MM.1S (cell line): ENCODE data around the gene TMEM82.

Experiments used
- DNase-seq: peaks from one replicate; pipeline ENCODE4 v3.0.0-alpha.2; 2015
- H2AFZ ChIP-seq: fragments of 300-600 bp; sonication (generic); 2 replicates; pipeline ENCODE4 v1.6.0; 2016; ENCODE audit warnings: antibody characterized with exemption, low read length
- H3F3A ChIP-seq: fragments of 300-600 bp; sonication (generic); 2 replicates; pipeline ENCODE4 v1.6.1; 2016; ENCODE audit warnings: mild to moderate bottlenecking, antibody characterized with exemption, low read length, moderate library complexity, mixed read lengths; ENCODE audit not compliant: insufficient read depth
- H3K27ac ChIP-seq: fragments of 300-600 bp; sonication (generic); 2 replicates; pipeline ENCODE4 v1.5.1; 2016; ENCODE audit warnings: mild to moderate bottlenecking, low read length
- H3K27me3 ChIP-seq: fragments of 300-600 bp; sonication (generic); replicated peaks from 2 replicates; pipeline ENCODE4 v1.6.0; 2016; ENCODE audit warnings: low read length; ENCODE audit not compliant: insufficient read depth
- H3K36me3 ChIP-seq: fragments of 300-600 bp; sonication (generic); replicated peaks from 2 replicates; pipeline ENCODE4 v1.6.1; 2016; ENCODE audit warnings: mild to moderate bottlenecking, low read length, mixed read lengths; ENCODE audit not compliant: insufficient read depth
- H3K4me1 ChIP-seq: fragments of 300-600 bp; sonication (generic); 2 replicates; pipeline ENCODE4 v1.6.1; 2016; ENCODE audit warnings: low read length, mixed read lengths
- H3K4me2 ChIP-seq: fragments of 300-600 bp; sonication (generic); 2 replicates; pipeline ENCODE4 v1.6.0; 2016; ENCODE audit warnings: low read depth, low read length
- H3K4me3 ChIP-seq: fragments of 300-600 bp; sonication (generic); 2 replicates; pipeline ENCODE4 v1.5.1; 2016; ENCODE audit warnings: low read length, mixed read lengths
- H3K79me2 ChIP-seq: fragments of 300-600 bp; sonication (generic); 2 replicates; pipeline ENCODE4 v1.6.1; 2016; ENCODE audit warnings: mixed run types, low read length, mixed read lengths
- H3K9ac ChIP-seq: fragments of 300-600 bp; sonication (generic); 2 replicates; pipeline ENCODE4 v1.6.1; 2016; ENCODE audit warnings: low read length, mixed read lengths
- H3K9me2 ChIP-seq: fragments of 300-600 bp; sonication (generic); replicated peaks from 2 replicates; pipeline ENCODE4 v1.6.1; 2016; ENCODE audit warnings: mild to moderate bottlenecking, low read length, mixed read lengths; ENCODE audit not compliant: insufficient read depth
- H3K9me3 ChIP-seq: fragments of 300-600 bp; sonication (generic); replicated peaks from 2 replicates; pipeline ENCODE4 v1.6.1; 2016; ENCODE audit warnings: mild to moderate bottlenecking, low read length, mixed read lengths; ENCODE audit not compliant: insufficient read depth
- H4K20me1 ChIP-seq: fragments of 300-600 bp; sonication (generic); 2 replicates; pipeline ENCODE4 v1.6.1; 2016; ENCODE audit warnings: mild to moderate bottlenecking, low read length, moderate library complexity, mixed read lengths; ENCODE audit not compliant: insufficient read depth
- CTCF ChIP-seq: fragments of 300-600 bp; sonication (generic); IDR thresholded peaks from 2 replicates; pipeline ENCODE4 v1.5.1; 2016; ENCODE audit warnings: antibody characterized with exemption, low read length, mixed read lengths
- EZH2 ChIP-seq: fragments of 300-600 bp; sonication (generic); optimal IDR thresholded peaks from 2 replicates; pipeline ENCODE3; 2017; ENCODE audit warnings: low read depth, mild to moderate bottlenecking, antibody characterized with exemption, low read length, mixed read lengths
- EZH2phosphoT487 ChIP-seq: fragments of 300-600 bp; sonication (generic); IDR thresholded peaks from 2 replicates; pipeline ENCODE4 v1.6.1; 2018; ENCODE audit warnings: antibody characterized with exemption, low read length

The TMEM82 gene

GRCh38 chr1:15730423-15730822 is 11.9 kb upstream of the TMEM82 start:
- H3K79me2 ChIP-seq: no peaks in the 10 kb centered on the region
- H3K9me3 ChIP-seq: no peaks in the 10 kb centered on the region
- no peaks in the 10 kb centered on the region for H3K9me2 ChIP-seq
- H3K4me2 ChIP-seq: no peak overlapping the region
- H3K36me3 ChIP-seq: no peaks in the 10 kb centered on the region; the same call in 1 of the 2 replicates
- no peak overlapping the region for H3K9ac ChIP-seq
- TF ChIP-seq EZH2: no peak
- TF ChIP-seq EZH2phosphoT487: no peak
- TF ChIP-seq CTCF: no peak
- no peaks in the 10 kb centered on the region for H3K4me1 ChIP-seq
- no peak overlapping the region for H2AFZ ChIP-seq
- no peak overlapping the region for H3K4me3 ChIP-seq
- H3F3A ChIP-seq: no peaks in the 10 kb centered on the region
- H4K20me1 ChIP-seq: no peaks in the 10 kb centered on the region
- H3K27ac ChIP-seq: no peak overlapping the region
- DNase-seq: no peak
- no peaks in the 10 kb centered on the region for H3K27me3 ChIP-seq

GRCh38 chr1:15730936-15731335 is 11.4 kb upstream of the TMEM82 start:
- Histone ChIP-seq H3K9ac (no peak overlapping the region), H2AFZ (no peak overlapping the region), H3K9me3 (no peaks in the 10 kb centered on the region), H4K20me1 (no peaks in the 10 kb centered on the region), H3K9me2 (no peaks in the 10 kb centered on the region), H3K4me3 (no peak overlapping the region), H3K36me3 (no peaks in the 10 kb centered on the region; the same call in 1 of the 2 replicates), H3K79me2 (no peaks in the 10 kb centered on the region), H3K27ac (no peak overlapping the region), H3F3A (no peaks in the 10 kb centered on the region), H3K27me3 (no peaks in the 10 kb centered on the region), H3K4me1 (no peaks in the 10 kb centered on the region), H3K4me2 (no peak overlapping the region)
- TF ChIP-seq EZH2phosphoT487 (no peak), CTCF (no peak), EZH2 (no peak)
- no peak for DNase-seq

DNA sequence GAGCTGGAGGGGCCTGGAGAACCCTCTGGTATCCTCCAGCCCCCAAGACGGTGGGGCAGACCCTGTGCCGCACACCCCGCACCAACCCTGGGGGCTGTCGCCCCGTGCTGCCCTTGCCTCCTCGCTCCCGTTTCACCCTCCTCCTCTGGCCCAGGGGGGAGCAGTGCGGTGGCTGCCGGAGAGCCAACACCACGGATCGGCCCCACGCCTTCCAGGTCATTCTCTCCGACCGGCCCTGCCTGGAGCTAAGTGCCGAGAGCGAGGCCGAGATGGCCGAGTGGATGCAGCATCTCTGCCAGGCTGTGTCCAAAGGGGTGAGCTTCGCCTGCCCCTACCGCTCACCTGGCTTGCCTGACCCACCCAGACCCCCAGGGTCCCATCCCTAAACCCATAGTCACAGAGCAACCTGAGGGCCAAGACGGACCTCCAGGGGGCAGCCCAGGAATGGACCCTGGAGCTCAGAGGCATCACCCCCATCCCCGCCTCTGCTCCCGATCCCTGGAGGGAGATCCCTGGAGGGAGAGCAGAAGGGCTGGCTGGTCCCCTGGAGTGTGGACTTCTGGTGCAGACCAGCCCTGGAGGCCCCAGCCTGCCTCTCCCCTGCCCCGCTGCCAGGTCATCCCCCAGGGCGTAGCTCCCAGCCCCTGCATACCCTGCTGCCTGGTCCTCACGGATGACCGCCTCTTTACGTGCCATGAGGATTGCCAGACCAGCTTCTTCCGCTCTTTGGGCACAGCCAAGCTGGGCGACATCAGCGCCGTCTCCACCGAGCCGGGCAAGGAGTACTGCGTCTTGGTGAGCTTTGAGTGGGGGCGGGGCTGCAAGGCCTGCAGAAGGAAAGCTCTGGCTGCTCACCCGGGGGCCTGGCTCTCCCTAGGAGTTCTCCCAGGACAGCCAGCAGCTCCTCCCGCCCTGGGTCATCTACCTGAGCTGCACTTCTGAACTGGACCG is 10.3 kb upstream of the TMEM82 start:
- Histone ChIP-seq H2AFZ (no peak overlapping the region), H3F3A (no peaks in the 10 kb centered on the region), H4K20me1 (no peaks in the 10 kb centered on the region), H3K9me2 (no peaks in the 10 kb centered on the region), H3K36me3 (no peaks in the 10 kb centered on the region), H3K79me2 (no peaks in the 10 kb centered on the region), H3K4me2 (no peak overlapping the region), H3K27ac (no peak overlapping the region), H3K4me1 (no peaks in the 10 kb centered on the region), H3K4me3 (no peak overlapping the region), H3K9ac (no peak overlapping the region), H3K27me3 (no peaks in the 10 kb centered on the region), H3K9me3 (no peaks in the 10 kb centered on the region)
- DNase-seq: no peak
- TF ChIP-seq EZH2: no peak
- TF ChIP-seq EZH2phosphoT487: no peak
- TF ChIP-seq CTCF: no peak
